ENCODE data around the gene ABCA2. TPM values are rescaled to one million over a fixed set of nuclear protein-coding genes. Genes with fewer than 3 reads are reported as not detected.

The ABCA2 gene
- total RNA-seq, 3 donors from 2014 or later = 17.0 to 30.6 (median 18.9) TPM

GRCh38 chr9:136979769-136980587, 48.1 kb downstream of the ABCA2 start:
- TF ChIP-seq CTCF (IDR thresholded peaks at IDR 0.05) (no peak), POLR2A (IDR thresholded peaks at IDR 0.05) (no peak), POLR2AphosphoS5 (IDR thresholded peaks at IDR 0.05) (no peak)
- intact Hi-C loops (cut with DNase I; ENCODE audit: low total_unique reads) = no loop called here
- no peak for DNase-seq (ENCODE audit: low spot score in 2 of 2)
- H3K4me1 ChIP-seq = no peaks in the 10 kb centered on the region
- H3K9me3 ChIP-seq = no peaks in the 10 kb centered on the region
- no peak overlapping the region for H3K27ac ChIP-seq
- no peak overlapping the region for H3K4me3 ChIP-seq
- H3K36me3 ChIP-seq = no peaks in the 10 kb centered on the region
- peaks cover 6 to 19% of the 10 kb centered on the region in 2 donors for H3K27me3 ChIP-seq

- no peaks in the 10 kb centered on the region for H3K36me3 ChIP-seq
- no peaks in the 10 kb centered on the region for H3K4me1 ChIP-seq
- H3K9me3 ChIP-seq = no peaks in the 10 kb centered on the region
- H3K4me3 ChIP-seq = no peak overlapping the region
- H3K27me3 ChIP-seq = peaks cover 0 to 9% of the 10 kb centered on the region in 2 donors
- DNase-seq (ENCODE audit: low spot score in 2 of 2) = no peak
- intact Hi-C loops (cut with DNase I; ENCODE audit: low total_unique reads) = no loop called here
- no peak for TF ChIP-seq CTCF (IDR thresholded peaks at IDR 0.05)
- no peak for TF ChIP-seq POLR2A (IDR thresholded peaks at IDR 0.05)
- TF ChIP-seq POLR2AphosphoS5 (IDR thresholded peaks at IDR 0.05) = no peak
- no peak overlapping the region for H3K27ac ChIP-seq
Observed at GRCh38 chr9:136978865-136979544, 49.0 kb downstream of the ABCA2 start.

- peak overlapping the region; percentile 35 to 72 (median 57) for H3K4me3 ChIP-seq
- peak; percentile 40 to 63 for DNase-seq (ENCODE audit: low spot score in 2 of 2)
- TF ChIP-seq POLR2AphosphoS5 (IDR thresholded peaks at IDR 0.05) (no peak), CTCF (IDR thresholded peaks at IDR 0.05) (no peak), POLR2A (IDR thresholded peaks at IDR 0.05) (no peak)
- no peaks in the 10 kb centered on the region for H3K9me3 ChIP-seq
- no peaks in the 10 kb centered on the region for H3K36me3 ChIP-seq
- no peaks in the 10 kb centered on the region for H3K4me1 ChIP-seq
- H3K27ac ChIP-seq = peak overlapping the region; percentile 7 to 50
- H3K27me3 ChIP-seq = peaks cover 0 to 3% of the 10 kb centered on the region in 2 donors
- intact Hi-C loops (cut with DNase I; ENCODE audit: low total_unique reads) = no loop called here
Observed at GRCh38 chr9:136978073-136978864, 49.8 kb downstream of the ABCA2 start.

- Histone ChIP-seq H3K27me3 (no peaks in the 10 kb centered on the region), H3K4me1 (no peaks in the 10 kb centered on the region), H3K36me3 (no peaks in the 10 kb centered on the region), H3K27ac (peak overlapping the region; percentile 7 to 50), H3K4me3 (peak overlapping the region; percentile 35 to 72 (median 57)), H3K9me3 (no peaks in the 10 kb centered on the region)
- no peak for DNase-seq (ENCODE audit: low spot score in 2 of 2)
- TF ChIP-seq POLR2A (IDR thresholded peaks at IDR 0.05) (no peak), CTCF (IDR thresholded peaks at IDR 0.05) (no peak)
- intact Hi-C loops (cut with DNase I; ENCODE audit: low total_unique reads) = no loop called here
Observed at GRCh38 chr9:136977649-136978072, 50.4 kb downstream of the ABCA2 start.

All from breast epithelium (tissue), 4 donors.